ENCODE results near the gene BRAT1.

GRCh38 chr7:2510909-2511768, 44.2 kb downstream of the BRAT1 start:
- TF ChIP-seq, protein P1, sequence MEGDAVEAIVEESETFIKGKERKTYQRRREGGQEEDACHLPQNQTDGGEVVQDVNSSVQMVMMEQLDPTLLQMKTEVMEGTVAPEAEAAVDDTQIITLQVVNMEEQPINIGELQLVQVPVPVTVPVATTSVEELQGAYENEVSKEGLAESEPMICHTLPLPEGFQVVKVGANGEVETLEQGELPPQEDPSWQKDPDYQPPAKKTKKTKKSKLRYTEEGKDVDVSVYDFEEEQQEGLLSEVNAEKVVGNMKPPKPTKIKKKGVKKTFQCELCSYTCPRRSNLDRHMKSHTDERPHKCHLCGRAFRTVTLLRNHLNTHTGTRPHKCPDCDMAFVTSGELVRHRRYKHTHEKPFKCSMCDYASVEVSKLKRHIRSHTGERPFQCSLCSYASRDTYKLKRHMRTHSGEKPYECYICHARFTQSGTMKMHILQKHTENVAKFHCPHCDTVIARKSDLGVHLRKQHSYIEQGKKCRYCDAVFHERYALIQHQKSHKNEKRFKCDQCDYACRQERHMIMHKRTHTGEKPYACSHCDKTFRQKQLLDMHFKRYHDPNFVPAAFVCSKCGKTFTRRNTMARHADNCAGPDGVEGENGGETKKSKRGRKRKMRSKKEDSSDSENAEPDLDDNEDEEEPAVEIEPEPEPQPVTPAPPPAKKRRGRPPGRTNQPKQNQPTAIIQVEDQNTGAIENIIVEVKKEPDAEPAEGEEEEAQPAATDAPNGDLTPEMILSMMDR (IDR thresholded peaks at IDR 0.05), result no peak
- TF ChIP-seq POLR2AphosphoS5 (IDR thresholded peaks at IDR 0.05) (no peak), POLR2A (IDR thresholded peaks at IDR 0.05) (no peak), EP300 (IDR thresholded peaks at IDR 0.05) (no peak)
